H1 (cell line): Measurements from ENCODE around the gene P2RX5.

ENCODE experiments used
- CEBPB ChIP-seq: IDR thresholded peaks from 2 replicates; pipeline ENCODE4 v1.6.1; 2012; ENCODE audit warnings: low read depth, low read length
- CHD2 ChIP-seq: IDR thresholded peaks from 2 replicates; pipeline ENCODE4 v1.6.1; 2012; ENCODE audit warnings: low read length, improper control_type of control experiment
- CTCF ChIP-seq, 3 experiments: IDR thresholded peaks; 1 replicate in 2 of 3; 2 replicates in 1 of 3; pipeline versions ENCODE4 v1.5.1 to v1.6.1; 2011; ENCODE audit warnings: low read length in 3 of 3, mild to moderate bottlenecking in 3 of 3, inconsistent platforms in 2 of 3, low read depth in 1 of 3, moderate library complexity in 1 of 3; ENCODE audit not compliant: insufficient read depth in 1 of 3; ENCODE audit errors: control extremely low read depth in 1 of 3
- EP300 ChIP-seq, 2 experiments: IDR thresholded peaks; 1 replicate in 1 of 2; 2 replicates in 1 of 2; pipeline ENCODE4 v1.6.1; 2011 to 2012; ENCODE audit warnings: low read depth in 2 of 2, low read length in 2 of 2, mild to moderate bottlenecking in 2 of 2, borderline replicate concordance in 1 of 2, inconsistent platforms in 1 of 2, moderate library complexity in 1 of 2
- EZH2 ChIP-seq: fragments of 200-600 bp; sonication (generic); IDR thresholded peaks from 2 replicates; pipeline ENCODE4 v1.7.1; 2012; ENCODE audit warnings: low read depth, mild to moderate bottlenecking, moderate library complexity, low read length, inconsistent platforms; ENCODE audit not compliant: severe bottlenecking
- GABPA ChIP-seq: IDR thresholded peaks from 2 replicates; pipeline ENCODE4 v1.6.1; 2011; ENCODE audit warnings: mild to moderate bottlenecking, low read length, moderate library complexity, borderline replicate concordance; ENCODE audit not compliant: insufficient read depth
- HDAC2 ChIP-seq, 2 experiments: fragments of 300-600 bp in 1 of 2; sonication (generic) in 1 of 2; IDR thresholded peaks; 2 replicates each; pipeline ENCODE4 v1.6.1; 2011 to 2012; ENCODE audit warnings: low read depth in 2 of 2, low read length in 2 of 2, mild to moderate bottlenecking in 2 of 2, moderate library complexity in 2 of 2, borderline replicate concordance in 1 of 2, inconsistent platforms in 1 of 2
- JUND ChIP-seq: IDR thresholded peaks from 2 replicates; pipeline ENCODE4 v1.6.1; 2011; ENCODE audit warnings: mild to moderate bottlenecking, improper control_type of control experiment, low read length
- MAX ChIP-seq: IDR thresholded peaks from 2 replicates; pipeline ENCODE4 v1.6.1; 2012; ENCODE audit warnings: inconsistent platforms
- NRF1 ChIP-seq: IDR thresholded peaks from 2 replicates; pipeline ENCODE4 v1.6.1; 2011; ENCODE audit warnings: mild to moderate bottlenecking, low read depth, low read length, improper control_type of control experiment
- RAD21 ChIP-seq, 2 experiments: IDR thresholded peaks in 1 of 2; conservative IDR thresholded peaks in 1 of 2; 2 replicates each; pipeline ENCODE4 v1.6.1; 2011; ENCODE audit warnings: low read depth in 2 of 2, low read length in 2 of 2, improper control_type of control experiment in 1 of 2, inconsistent platforms in 1 of 2, mild to moderate bottlenecking in 1 of 2, moderate library complexity in 1 of 2
- RXRA ChIP-seq: IDR thresholded peaks from 2 replicates; pipeline ENCODE4 v1.6.1; 2011; ENCODE audit warnings: low read depth, mild to moderate bottlenecking, low read length, moderate library complexity; ENCODE audit not compliant: insufficient read depth

GRCh38 chr17:3660311-3660891, 35.6 kb downstream of the P2RX5 start:
- TF ChIP-seq CTCF (IDR thresholded peaks at IDR 0.05; ENCODE audit: control extremely low read depth in 1 of 3, insufficient read depth in 1 of 3, low read depth in 1 of 3, low read length in 3 of 3) (no peak), GABPA (no peak), CHD2 (no peak), JUND (no peak), NRF1 (no peak), CEBPB (no peak), EZH2 (no peak), RXRA (no peak), MAX (no peak), EP300 (IDR thresholded peaks at IDR 0.05; ENCODE audit: borderline replicate concordance in 1 of 2, low read depth in 2 of 2, low read length in 2 of 2) (no peak), HDAC2 (IDR thresholded peaks at IDR 0.05; ENCODE audit: borderline replicate concordance in 1 of 2, low read depth in 2 of 2, low read length in 2 of 2) (no peak), RAD21 (IDR thresholded peaks at IDR 0.05 in 1 of 2, conservative IDR thresholded peaks at IDR 0.05 in 1 of 2; ENCODE audit: low read depth in 2 of 2, low read length in 2 of 2) (no peak)
